Measurements from ENCODE around the gene EIF4G1.

EIF4G1 gene

DNA sequence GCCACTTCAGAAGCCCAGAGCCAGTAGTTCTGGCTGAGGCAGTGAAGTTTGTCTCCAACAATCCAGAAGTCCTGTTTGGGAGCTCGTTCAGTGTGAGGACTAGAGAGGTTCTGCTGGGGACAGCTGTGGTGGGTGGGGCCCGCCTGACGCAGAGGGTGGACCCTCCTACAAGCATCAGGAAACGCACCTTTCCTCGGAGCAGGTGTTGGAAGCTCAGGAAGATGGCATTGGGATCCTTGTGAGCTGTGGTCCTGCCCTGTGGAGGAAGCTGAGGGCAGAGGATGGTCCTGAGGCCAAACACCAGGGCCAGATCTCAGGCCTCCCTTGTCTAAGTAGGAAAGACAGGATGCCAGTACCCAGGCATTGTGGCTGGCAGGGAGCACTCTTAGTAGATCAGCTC is 58.5 kb downstream of the EIF4G1 start:
- no peak for TF ChIP-seq CTCF (IDR thresholded peaks at IDR 0.05)

- TF ChIP-seq CTCF (IDR thresholded peaks at IDR 0.05) = no peak
These were observed 59.0 kb downstream of the EIF4G1 start for GRCh38 chr3:184373422-184373821.

GRCh38 chr3:184375747-184376461 is 61.5 kb downstream of the EIF4G1 start:
- TF ChIP-seq CTCF (IDR thresholded peaks at IDR 0.05) = no peak

DNA sequence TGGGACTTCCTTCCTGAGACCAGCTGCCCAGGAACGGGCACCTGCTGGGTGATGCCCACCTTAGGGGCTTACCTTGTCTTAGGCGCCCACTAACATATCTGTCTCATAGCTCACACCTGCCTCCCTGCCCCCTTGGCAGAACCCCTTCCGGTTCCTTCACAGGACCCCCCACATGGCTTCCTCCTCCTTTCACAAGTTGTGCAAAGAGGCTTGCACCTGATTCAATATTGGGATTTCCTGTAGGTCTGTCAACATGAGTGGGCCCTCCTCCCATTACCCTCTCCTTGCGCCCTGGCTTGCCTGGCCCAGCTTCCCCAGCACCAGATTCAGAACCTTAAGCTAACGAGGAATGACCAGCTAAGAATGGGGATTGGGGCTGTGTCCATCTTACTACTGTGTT is 63.0 kb downstream of the EIF4G1 start:
- TF ChIP-seq CTCF (IDR thresholded peaks at IDR 0.05) = no peak

DNA sequence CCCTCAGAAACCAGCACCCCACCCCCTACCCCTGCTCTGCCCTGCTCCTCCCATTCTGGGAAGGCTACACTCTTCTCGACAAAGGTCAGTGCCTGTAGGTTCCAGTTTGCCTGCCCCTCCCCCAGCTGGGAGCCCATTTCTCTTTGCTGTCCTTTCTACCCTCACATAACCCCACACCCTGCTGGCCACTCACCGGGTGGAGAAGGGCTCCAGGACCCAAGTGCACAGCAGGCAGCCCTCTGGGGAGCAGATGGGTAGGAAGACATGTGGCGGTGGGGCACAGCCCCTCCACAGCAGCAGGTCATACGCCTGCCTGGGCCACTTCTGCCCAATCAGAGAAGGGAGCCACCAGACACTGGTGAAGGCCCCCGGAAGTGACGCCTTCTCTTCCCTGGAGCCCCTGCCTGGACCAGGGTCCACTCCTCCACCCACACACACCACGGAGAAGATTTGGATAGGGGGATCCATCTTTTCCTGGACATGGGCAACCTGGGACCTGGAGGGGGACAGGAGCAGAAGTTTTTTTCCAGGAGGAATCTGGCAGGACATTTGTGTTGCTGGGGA is 63.6 kb downstream of the EIF4G1 start, which contains the start of gene THPO:
Gene THPO, minus strand, starts transcription at position 326 of the 564 bp plus-strand sequence. CDS start 1,948 bp downstream, outside the sequence.
- TF ChIP-seq CTCF (IDR thresholded peaks at IDR 0.05) = no peak

GRCh38 chr3:184378651-184379357 is 64.4 kb downstream of the EIF4G1 start:
- TF ChIP-seq CTCF (IDR thresholded peaks at IDR 0.05) = no peak

GRCh38 chr3:184379358-184380184 is 65.2 kb downstream of the EIF4G1 start, which contains the start of gene CHRD:
Gene CHRD (plus strand): TSS chr3:184380054. CDS start chr3:184380319, 265 bp downstream.
- no peak for TF ChIP-seq CTCF (IDR thresholded peaks at IDR 0.05)
